Bronchial epithelial cell (primary cell): ENCODE data around the gene SH3D19. TPM values are rescaled to one million over a fixed set of nuclear protein-coding genes. Genes with fewer than 3 reads are reported as not detected.

Experiments
- DNase-seq: peaks from one replicate; pipeline ENCODE4 v3.0.0-alpha.2; 2010; ENCODE audit warnings: low read depth
- FAIRE-seq: peaks from 2 replicates; lab custom pipeline; 2011; peaks lifted over from hg19 to GRCh38; lab: Jason Lieb, UNC
- H3K27me3 ChIP-seq: 2 replicates; pipeline ENCODE4 v1.5.1; 2011; ENCODE audit warnings: low read length; ENCODE audit not compliant: control insufficient read depth, insufficient read depth
- H3K36me3 ChIP-seq: 2 replicates; pipeline ENCODE4 v1.5.1; 2011; ENCODE audit warnings: low read length; ENCODE audit not compliant: control insufficient read depth, insufficient read depth
- H3K4me3 ChIP-seq: 2 replicates; pipeline ENCODE4 v1.5.1; 2011; ENCODE audit warnings: mild to moderate bottlenecking, low read depth, low read length, control low read depth
- CTCF ChIP-seq: IDR thresholded peaks from 2 replicates; pipeline ENCODE4 v1.5.1; 2011; ENCODE audit warnings: mild to moderate bottlenecking, moderate library complexity, low read length, control low read depth, inconsistent platforms; ENCODE audit not compliant: insufficient read depth, severe bottlenecking
- total RNA-seq: library from RNA; depleted of rRNA; stranded (reverse); fragments of >200 nt; gene quantifications from 2 replicates; pipeline ENCODE4 v1.2.1, GENCODE V29; 2014

The SH3D19 gene
- total RNA-seq, 1 donor from 2014 or later: 13.2 TPM

GRCh38 chr4:151319490-151319889 is 5.9 kb downstream of the SH3D19 start:
- FAIRE-seq (no peak), DNase-seq (no peak)
- no peak overlapping the region for H3K4me3 ChIP-seq
- no peaks in the 10 kb centered on the region for H3K27me3 ChIP-seq
- no peak for TF ChIP-seq CTCF
- H3K36me3 ChIP-seq: no peaks in the 10 kb centered on the region

- DNase-seq (no peak), FAIRE-seq (no peak)
- no peak overlapping the region for H3K4me3 ChIP-seq
- H3K36me3 ChIP-seq: no peaks in the 10 kb centered on the region
- H3K27me3 ChIP-seq: no peaks in the 10 kb centered on the region
- no peak for TF ChIP-seq CTCF
These were observed 6.9 kb downstream of the SH3D19 start for GRCh38 chr4:151318307-151319006.

GRCh38 chr4:151316645-151317044 is 8.8 kb downstream of the SH3D19 start:
- no peaks in the 10 kb centered on the region for H3K27me3 ChIP-seq
- no peak for DNase-seq
- no peak overlapping the region for H3K4me3 ChIP-seq
- no peak for TF ChIP-seq CTCF
- no peak for FAIRE-seq
- H3K36me3 ChIP-seq: no peaks in the 10 kb centered on the region

GRCh38 chr4:151315212-151315886 is 10.1 kb downstream of the SH3D19 start:
- FAIRE-seq (no peak), DNase-seq (peak; percentile 82)
- TF ChIP-seq CTCF: no peak
- H3K4me3 ChIP-seq: no peak overlapping the region
- no peaks in the 10 kb centered on the region for H3K36me3 ChIP-seq
- no peaks in the 10 kb centered on the region for H3K27me3 ChIP-seq

- FAIRE-seq (no peak), DNase-seq (no peak)
- Histone ChIP-seq H3K27me3 (no peaks in the 10 kb centered on the region), H3K4me3 (no peak overlapping the region), H3K36me3 (no peaks in the 10 kb centered on the region)
- TF ChIP-seq CTCF: no peak
These were observed 10.9 kb downstream of the SH3D19 start for GRCh38 chr4:151314479-151314878.
